ENCODE results near the gene ZNF570. TPM values are rescaled to one million over a fixed set of nuclear protein-coding genes. Genes with fewer than 3 reads are reported as not detected.

The ZNF570 gene
- total and polyA plus RNA-seq, 7 donors = 1.8 to 8.7 (median 8.1) TPM

- H3K9me3 ChIP-seq = peaks cover 0 to 3% (median 0%) of the 10 kb centered on the region in 4 donors
- peak overlapping the region; percentile 61 to 71 (median 67) for H3K4me3 ChIP-seq
- H3K27ac ChIP-seq = peak overlapping the region; percentile 88 to 95 (median 92)
- peaks cover 0 to 22% (median 0%) of the 10 kb centered on the region in 4 donors for H3K36me3 ChIP-seq
- intact Hi-C loops (cut with DNase I) = loop anchor here (1.0 to 10.0 kb wide), 4 partner anchors 37 to 291 kb away; partner anchors contain the start of genes ZFP30, ZNF383, ZNF540 and ZNF570
- peaks cover 0 to 15% (median 9%) of the 10 kb centered on the region in 4 donors for H3K4me1 ChIP-seq
- TF ChIP-seq EP300 (IDR thresholded peaks at IDR 0.05) (no peak), POLR2A (IDR thresholded peaks at IDR 0.05) (no peak)
- TF ChIP-seq, protein P1, sequence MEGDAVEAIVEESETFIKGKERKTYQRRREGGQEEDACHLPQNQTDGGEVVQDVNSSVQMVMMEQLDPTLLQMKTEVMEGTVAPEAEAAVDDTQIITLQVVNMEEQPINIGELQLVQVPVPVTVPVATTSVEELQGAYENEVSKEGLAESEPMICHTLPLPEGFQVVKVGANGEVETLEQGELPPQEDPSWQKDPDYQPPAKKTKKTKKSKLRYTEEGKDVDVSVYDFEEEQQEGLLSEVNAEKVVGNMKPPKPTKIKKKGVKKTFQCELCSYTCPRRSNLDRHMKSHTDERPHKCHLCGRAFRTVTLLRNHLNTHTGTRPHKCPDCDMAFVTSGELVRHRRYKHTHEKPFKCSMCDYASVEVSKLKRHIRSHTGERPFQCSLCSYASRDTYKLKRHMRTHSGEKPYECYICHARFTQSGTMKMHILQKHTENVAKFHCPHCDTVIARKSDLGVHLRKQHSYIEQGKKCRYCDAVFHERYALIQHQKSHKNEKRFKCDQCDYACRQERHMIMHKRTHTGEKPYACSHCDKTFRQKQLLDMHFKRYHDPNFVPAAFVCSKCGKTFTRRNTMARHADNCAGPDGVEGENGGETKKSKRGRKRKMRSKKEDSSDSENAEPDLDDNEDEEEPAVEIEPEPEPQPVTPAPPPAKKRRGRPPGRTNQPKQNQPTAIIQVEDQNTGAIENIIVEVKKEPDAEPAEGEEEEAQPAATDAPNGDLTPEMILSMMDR (IDR thresholded peaks at IDR 0.05) = no peak
- DNase-seq = no peak
- H3K27me3 ChIP-seq = no peaks in the 10 kb centered on the region
- 4 to 5% methylated on average over 12 of the region's 12 CpGs for WGBS, 2 donors
Observed at GRCh38 chr19:37505958-37506386, 36.8 kb downstream of the ZNF570 start.

DNA sequence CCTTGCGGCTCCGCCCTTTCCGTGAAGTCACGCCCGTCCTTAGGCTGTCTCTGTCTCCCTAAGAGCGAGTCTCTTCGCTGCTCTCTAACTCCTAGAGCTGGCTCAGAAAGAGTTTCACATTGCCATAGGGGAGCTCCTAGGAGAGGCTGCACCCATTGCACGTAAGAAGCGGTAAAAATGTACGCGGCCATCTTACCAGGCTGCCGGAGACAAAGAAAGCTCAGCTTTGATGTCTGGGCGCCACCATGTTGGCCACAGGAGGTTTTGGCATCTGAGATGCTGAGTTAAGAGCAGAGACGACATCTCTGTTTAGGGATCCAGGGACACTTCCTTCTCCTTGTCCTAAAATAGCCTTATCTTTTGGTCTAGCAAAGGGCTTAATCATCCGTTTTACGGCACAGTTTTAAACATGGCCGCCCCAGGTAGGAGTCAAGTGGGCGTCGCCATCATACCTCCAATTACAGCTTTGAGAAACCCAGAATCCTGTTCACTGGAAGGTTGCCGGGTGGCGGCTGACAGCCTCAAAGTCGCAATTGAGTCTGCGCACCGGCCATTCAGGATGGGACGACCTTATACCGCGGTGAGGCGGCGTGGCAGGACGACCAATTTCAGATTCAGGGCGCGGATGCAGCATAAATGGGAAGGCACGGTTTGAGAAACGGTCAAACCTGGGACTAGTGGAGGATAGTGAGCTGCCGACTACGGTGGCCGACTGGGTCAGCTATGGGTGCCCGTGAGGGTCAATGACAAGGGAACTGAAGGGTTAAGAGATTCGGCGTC is 37.4 kb downstream of the ZNF570 start, which contains the start of gene ZNF793:
Gene ZNF793, plus strand, starts transcription at position 553 of the 780 bp plus-strand sequence. CDS start 16,501 bp downstream, outside the sequence.
- intact Hi-C loops (cut with DNase I) = loop anchor here (1.0 to 10.0 kb wide), 4 partner anchors 37 to 292 kb away; partner anchors contain the start of genes ZFP30, ZNF383, ZNF540 and ZNF570
- peaks cover 0 to 15% (median 9%) of the 10 kb centered on the region in 4 donors for H3K4me1 ChIP-seq
- H3K27me3 ChIP-seq = no peaks in the 10 kb centered on the region
- H3K9me3 ChIP-seq = peaks cover 0 to 3% (median 0%) of the 10 kb centered on the region in 4 donors
- peak within 1 kb of the TSS; percentile 88 to 95 (median 92) for H3K27ac ChIP-seq
- peak within 1 kb of the TSS; percentile 61 to 71 (median 67) for H3K4me3 ChIP-seq
- DNase-seq = peak; percentile 90
- 0 to 1% methylated on average over 40 of the region's 40 CpGs for WGBS, 2 donors
- TF ChIP-seq EP300 (IDR thresholded peaks at IDR 0.05) (no peak), POLR2AphosphoS5 (IDR thresholded peaks at IDR 0.05) (peak; percentile 50 to 79 (median 75)), POLR2A (IDR thresholded peaks at IDR 0.05) (peak in 1 of 2 donors; percentile 47)
- TF ChIP-seq, protein P1 (IDR thresholded peaks at IDR 0.05) = no peak
- H3K36me3 ChIP-seq = peaks cover 0 to 28% (median under 1%) of the 10 kb centered on the region in 4 donors

GRCh38 chr19:37507167-37507464 is 38.0 kb downstream of the ZNF570 start:
- H3K36me3 ChIP-seq = peaks cover 0 to 34% (median 2%) of the 10 kb centered on the region in 4 donors

DNA sequence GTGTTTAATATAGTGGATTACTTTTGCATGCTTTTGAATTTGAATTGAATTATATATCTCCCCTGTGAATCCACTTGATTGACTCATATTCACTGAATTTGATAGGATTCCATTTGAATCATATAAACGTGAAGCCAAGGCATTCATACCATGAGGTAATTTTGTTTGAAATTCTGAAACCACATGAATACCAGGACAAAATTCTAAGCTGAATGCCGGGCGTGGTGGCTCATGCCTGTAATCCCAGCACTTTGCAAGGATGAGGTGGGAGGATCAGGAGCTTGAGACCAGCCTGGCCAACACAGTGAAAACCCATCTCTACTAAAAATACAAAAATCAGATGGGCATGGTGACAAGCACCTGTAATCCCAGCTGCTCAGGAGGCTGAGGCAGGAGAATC is 42.0 kb downstream of the ZNF570 start:
- Histone ChIP-seq H3K9me3 (peaks cover 0 to 3% (median 0%) of the 10 kb centered on the region in 4 donors), H3K27ac (no peak overlapping the region), H3K27me3 (no peaks in the 10 kb centered on the region), H3K4me3 (no peak overlapping the region), H3K4me1 (peaks cover 0 to 9% (median 3%) of the 10 kb centered on the region in 4 donors), H3K36me3 (peaks cover 0 to 60% (median 8%) of the 10 kb centered on the region in 4 donors)
- TF ChIP-seq POLR2AphosphoS5 (IDR thresholded peaks at IDR 0.05) = no peak
- TF ChIP-seq EP300 (IDR thresholded peaks at IDR 0.05) = no peak
- TF ChIP-seq, protein P1 (IDR thresholded peaks at IDR 0.05) = no peak
- no peak for TF ChIP-seq POLR2A (IDR thresholded peaks at IDR 0.05)
- no peak for DNase-seq
- WGBS, 2 donors = 94 to 99% methylated on average over 3 of the region's 3 CpGs
- intact Hi-C loops (cut with DNase I) = no loop called here

More at GRCh38 chr19:37507167-37507464, 38.0 kb downstream of the ZNF570 start:
- Histone ChIP-seq H3K4me3 (peak overlapping the region; percentile 61 to 71 (median 67)), H3K4me1 (peaks cover 0 to 15% (median 9%) of the 10 kb centered on the region in 4 donors), H3K9me3 (peaks cover 0 to 3% (median 0%) of the 10 kb centered on the region in 4 donors), H3K27ac (peak overlapping the region; percentile 88 to 95 (median 92)), H3K27me3 (no peaks in the 10 kb centered on the region)
- no peak for DNase-seq
- 4% methylated on average over 9 of the region's 9 CpGs for WGBS, 2 donors
- intact Hi-C loops (cut with DNase I) = loop anchor here (5.0 to 10.0 kb wide), 3 partner anchors 85 to 292 kb away; partner anchors contain the start of genes ZFP30, ZNF383, ZNF540 and ZNF571
- TF ChIP-seq EP300 (IDR thresholded peaks at IDR 0.05) = no peak
- TF ChIP-seq POLR2AphosphoS5 (IDR thresholded peaks at IDR 0.05) = no peak

DNA sequence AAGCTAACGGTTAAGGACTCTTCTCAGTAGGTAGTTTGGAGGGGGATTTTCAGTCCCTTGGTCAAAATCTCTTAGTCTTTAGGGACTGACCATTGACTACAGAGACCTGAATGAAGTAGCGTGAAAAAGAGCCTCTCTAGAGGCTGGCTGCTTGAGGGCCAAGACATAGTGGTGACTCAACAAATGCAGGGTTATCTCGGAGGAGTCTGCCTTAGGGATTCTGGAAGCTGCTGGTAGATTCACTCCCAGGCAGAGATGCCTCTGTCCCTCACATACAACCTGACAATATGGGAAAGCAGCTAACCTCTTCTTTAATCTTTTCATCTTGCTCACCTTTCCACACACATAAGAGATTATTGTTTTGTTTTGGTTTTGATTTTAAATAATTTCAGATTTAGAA is 42.7 kb downstream of the ZNF570 start:
- TF ChIP-seq POLR2A (IDR thresholded peaks at IDR 0.05) (no peak), POLR2AphosphoS5 (IDR thresholded peaks at IDR 0.05) (no peak), EP300 (IDR thresholded peaks at IDR 0.05) (no peak)
- TF ChIP-seq, protein P1 (IDR thresholded peaks at IDR 0.05) = no peak
- H3K27ac ChIP-seq = no peak overlapping the region
- peaks cover 0 to 65% (median 8%) of the 10 kb centered on the region in 4 donors for H3K36me3 ChIP-seq
- H3K4me1 ChIP-seq = peaks cover 0 to 9% (median 3%) of the 10 kb centered on the region in 4 donors
- intact Hi-C loops (cut with DNase I) = no loop called here
- no peaks in the 10 kb centered on the region for H3K27me3 ChIP-seq
- DNase-seq = no peak
- peaks cover 0 to 5% (median 2%) of the 10 kb centered on the region in 4 donors for H3K9me3 ChIP-seq
- WGBS, 2 donors = 97 to 99% methylated on average over 3 of the region's 3 CpGs
- H3K4me3 ChIP-seq = no peak overlapping the region
